CD4-positive, alpha-beta T cell (primary cell): ENCODE measurements around the gene SRP54. TPM values are rescaled to one million over a fixed set of nuclear protein-coding genes. Genes with fewer than 3 reads are reported as not detected.
"Not testable (repeated sequence)": the region's sequence is repeated elsewhere in the genome, so short reads cannot be mapped to it uniquely, and the experiment has no call there.

ENCODE experiments used
- ATAC-seq: fragments of 200-7000 bp; cut with Tn5 transposase; one replicate; pipeline ENCODE4 v1.10.0; 2022; ENCODE audit warnings: mild to moderate bottlenecking; ENCODE audit not compliant: poor library complexity
- CTCF ChIA-PET: fragments of 350-600 bp; sonication (Branson Sonifier 250); formaldehyde crosslinking; loops from one replicate; lab custom pipeline; 2021; ENCODE audit warnings: antibody characterized with exemption, inconsistent platforms; lab: Charles Lee
- POLR2A ChIA-PET: fragments of 350-600 bp; sonication (Branson Sonifier 250); formaldehyde crosslinking; loops from one replicate; lab custom pipeline; 2021; ENCODE audit warnings: antibody characterized with exemption, inconsistent platforms; lab: Charles Lee
- DNase-seq, 14 experiments: peaks; one replicate each; pipeline ENCODE4 v3.0.0-alpha.2; 2013 to 2020; ENCODE audit warnings: mixed read lengths in 2 of 14
- H3K27ac ChIP-seq, 2 donors: one replicate each; pipeline versions ENCODE4 v1.5.1 to v1.7.0; 2013; ENCODE audit warnings: low read length in 2 of 2, low read depth in 1 of 2, mild to moderate bottlenecking in 1 of 2
- H3K27me3 ChIP-seq, 2 experiments: 1 replicate in 1 of 2; 2 replicates in 1 of 2; pipeline versions ENCODE4 v1.6.1 to v1.7.0; 2013; ENCODE audit warnings: low read length in 2 of 2, control low read depth in 1 of 2, mild to moderate bottlenecking in 1 of 2, moderate library complexity in 1 of 2; ENCODE audit not compliant: insufficient read depth in 2 of 2, control insufficient read depth in 1 of 2
- H3K36me3 ChIP-seq: one replicate; pipeline ENCODE4 v1.6.1; 2013; ENCODE audit warnings: low read length, control low read depth; ENCODE audit not compliant: insufficient read depth
- H3K4me1 ChIP-seq: one replicate; pipeline ENCODE4 v1.6.1; 2013; ENCODE audit warnings: low read length, control low read depth; ENCODE audit not compliant: insufficient read depth
- H3K4me3 ChIP-seq: one replicate; pipeline ENCODE4 v1.5.1; 2013; ENCODE audit warnings: mild to moderate bottlenecking, low read length, moderate library complexity
- H3K9me3 ChIP-seq, 2 experiments: 1 replicate in 1 of 2; 2 replicates in 1 of 2; pipeline versions ENCODE4 v1.6.1 to v1.7.0; 2013; ENCODE audit warnings: low read length in 2 of 2, mild to moderate bottlenecking in 2 of 2, control low read depth in 1 of 2, moderate library complexity in 1 of 2; ENCODE audit not compliant: control insufficient read depth in 1 of 2, insufficient read depth in 1 of 2
- H3K27ac Mint-ChIP-seq: one replicate; pipeline ENCODE4 v1.8.0; 2020; ENCODE audit warnings: mixed read lengths
- H3K27me3 Mint-ChIP-seq: one replicate; pipeline ENCODE4 v1.8.0; 2021; ENCODE audit warnings: mixed read lengths
- H3K36me3 Mint-ChIP-seq: one replicate; pipeline ENCODE4 v1.8.0; 2021; ENCODE audit warnings: low read depth, mixed read lengths
- H3K4me1 Mint-ChIP-seq: one replicate; pipeline ENCODE4 v1.8.0; 2021; ENCODE audit warnings: low read depth, mixed read lengths
- H3K4me3 Mint-ChIP-seq: one replicate; pipeline ENCODE4 v1.8.0; 2020; ENCODE audit warnings: mild to moderate bottlenecking, mixed read lengths
- H3K9me3 Mint-ChIP-seq: one replicate; pipeline ENCODE4 v1.8.0; 2020; ENCODE audit warnings: mixed read lengths
- CTCF ChIP-seq: fragments of 200-600 bp; IDR thresholded peaks from one replicate; pipeline ENCODE4 v1.8.0; 2022; ENCODE audit warnings: antibody characterized with exemption, mild to moderate bottlenecking
- intact Hi-C, 2 experiments: fragments of 100-400 bp; cut with DNase I in 1 of 2; cut with micrococcal nuclease in 1 of 2; formaldehyde crosslinking; loops; one replicate each; pipeline versions ENCODE4 v1.15.1 to v1.9.0; 2023 to 2025; cut with DNase I, micrococcal nuclease
- total RNA-seq, 174 experiments: library from RNA in 2 of 174; stranded (reverse) in 2 of 174; gene quantifications; one replicate each; pipeline ENCODE4 v1.2.3 and lab custom pipeline; 2021 to 2026

SRP54 gene
- total RNA-seq, 2 experiments from 2014 or later = 30.3 to 32.7 TPM

GRCh38 chr14:34956931-34957330 is 25.9 kb upstream of the SRP54 start:
- ATAC-seq = no peak
- H3K4me1 ChIP-seq = no peaks in the 10 kb centered on the region
- no peak overlapping the region for H3K27ac Mint-ChIP-seq

GRCh38 chr14:34957771-34958286 is 25.0 kb upstream of the SRP54 start:
- H3K9me3 ChIP-seq = no peaks in the 10 kb centered on the region
- H3K4me3 Mint-ChIP-seq = no peak overlapping the region
- no peak for ATAC-seq
- H3K9me3 Mint-ChIP-seq = no peaks in the 10 kb centered on the region
- no peaks in the 10 kb centered on the region for H3K27me3 ChIP-seq
- ChIA-PET POLR2A (interaction anchor here (1.1 kb wide), 1 partner anchor 25 kb away, joined by 3 read pairs; no protein-coding TSS in a partner anchor), CTCF (no interaction called here)
- no peak for DNase-seq
- H3K36me3 ChIP-seq = peaks cover 42% of the 10 kb centered on the region
- no peak for TF ChIP-seq CTCF
- no peak overlapping the region for H3K4me3 ChIP-seq
- intact Hi-C loops = no loop called here
- H3K27ac ChIP-seq = no peak overlapping the region
- H3K27ac Mint-ChIP-seq = no peak overlapping the region
- H3K36me3 Mint-ChIP-seq = peaks cover 55% of the 10 kb centered on the region
- H3K27me3 Mint-ChIP-seq = no peaks in the 10 kb centered on the region
- peaks cover 4% of the 10 kb centered on the region for H3K4me1 Mint-ChIP-seq
- no peaks in the 10 kb centered on the region for H3K4me1 ChIP-seq

More at GRCh38 chr14:34956931-34957330, 25.9 kb upstream of the SRP54 start:
- no peak overlapping the region for H3K4me3 Mint-ChIP-seq
- no peaks in the 10 kb centered on the region for H3K27me3 Mint-ChIP-seq
- Histone ChIP-seq H3K27ac (no peak overlapping the region), H3K9me3 (no peaks in the 10 kb centered on the region), H3K4me3 (no peak overlapping the region), H3K36me3 (peaks cover 48% of the 10 kb centered on the region), H3K27me3 (no peaks in the 10 kb centered on the region)
- H3K36me3 Mint-ChIP-seq = peaks cover 55% of the 10 kb centered on the region
- ChIA-PET CTCF (no interaction called here), POLR2A (no interaction called here)
- no peak for DNase-seq
- no peak for TF ChIP-seq CTCF
- no peaks in the 10 kb centered on the region for H3K9me3 Mint-ChIP-seq
- H3K4me1 Mint-ChIP-seq = peaks cover 4% of the 10 kb centered on the region
- intact Hi-C loops = no loop called here

GRCh38 chr14:34962106-34962505 is 20.7 kb upstream of the SRP54 start:
- peaks cover 68% of the 10 kb centered on the region for H3K36me3 Mint-ChIP-seq
- H3K27ac Mint-ChIP-seq, intact Hi-C loops: not testable (repeated sequence)

More at GRCh38 chr14:34962106-34962505, 20.7 kb upstream of the SRP54 start:
- H3K27me3 ChIP-seq, H3K27ac ChIP-seq, H3K27me3 Mint-ChIP-seq, ATAC-seq, DNase-seq, H3K4me3 Mint-ChIP-seq, H3K4me1 ChIP-seq, H3K9me3 ChIP-seq, H3K4me3 ChIP-seq, CTCF ChIA-PET, H3K4me1 Mint-ChIP-seq, H3K9me3 Mint-ChIP-seq: not testable (repeated sequence)
- POLR2A ChIA-PET = interaction anchor here (0.7 to 1.0 kb wide), 2 partner anchors 15 to 21 kb away, joined by 3 read pairs; partner anchors contain the start of gene SRP54
- H3K36me3 ChIP-seq = peaks cover 35% of the 10 kb centered on the region
